H1 (cell line): ENCODE results near the gene ACSF3. TPM values are rescaled to one million over a fixed set of nuclear protein-coding genes. Genes with fewer than 3 reads are reported as not detected.

Experiments used
- BRCA1 ChIP-seq: IDR thresholded peaks from 2 replicates; pipeline ENCODE4 v1.6.1; 2012; ENCODE audit warnings: low read depth, low read length, improper control_type of control experiment
- RFX5 ChIP-seq: IDR thresholded peaks from 2 replicates; pipeline ENCODE4 v1.6.1; 2011; ENCODE audit warnings: low read depth, low read length, improper control_type of control experiment, borderline replicate concordance
- SIX5 ChIP-seq: IDR thresholded peaks from 2 replicates; pipeline ENCODE4 v1.6.1; 2011; ENCODE audit warnings: mild to moderate bottlenecking, low read depth, low read length
- SP4 ChIP-seq: IDR thresholded peaks from 2 replicates; pipeline ENCODE4 v1.6.1; 2012; ENCODE audit warnings: low read length, inconsistent platforms
- TCF12 ChIP-seq: IDR thresholded peaks from 2 replicates; pipeline ENCODE4 v1.6.1; 2011; ENCODE audit warnings: low read depth, mild to moderate bottlenecking, low read length
- YY1 ChIP-seq: IDR thresholded peaks from 2 replicates; pipeline ENCODE4 v1.6.1; 2011; ENCODE audit warnings: low read depth, mild to moderate bottlenecking, low read length
- polyA plus RNA-seq, 7 experiments: library from polyadenylated mRNA; depleted of rRNA in 3 of 7; stranded (reverse) in 5 of 7; unstranded in 2 of 7; fragments of >200 nt in 5 of 7; fragments of 200-250 nt in 2 of 7; gene quantifications; 1 replicate in 5 of 7; 2 replicates in 1 of 7; 4 replicates in 1 of 7; pipeline versions ENCODE4 v1.2.1 to v1.2.3, GENCODE V29; 2011 to 2013; ENCODE audit warnings: missing spikeins in 2 of 7, mixed read lengths in 2 of 7
- total RNA-seq: library from RNA; stranded (reverse); fragmentation: NEBNext Ultra II Directional; extraction: Animal tissue kit (Norgen Biotek cat#: 25700); gene quantifications from 2 replicates; pipeline ENCODE4 v1.2.1, GENCODE V29; 2021
- TF ChIP-seq, protein P1 (sequence below): fragments of 300-600 bp; sonication (generic); IDR thresholded peaks from 2 replicates; pipeline ENCODE4 v1.7.1; 2012; ENCODE audit warnings: low read length, moderate library complexity, mild to moderate bottlenecking, inconsistent platforms; ENCODE audit not compliant: insufficient replicate concordance
- TF ChIP-seq, protein P2 (sequence below): IDR thresholded peaks from 2 replicates; pipeline ENCODE4 v1.6.1; 2011; ENCODE audit warnings: low read length, improper control_type of control experiment

The ACSF3 gene
- total and polyA plus RNA-seq, 2 of the 8 experiments (the other 6 are each of a cell fraction or from before 2014, with no cell fraction given), result 15.6 to 22.9 TPM

GRCh38 chr16:89144681-89145080, 51.0 kb downstream of the ACSF3 start (continued):
- TF ChIP-seq, protein P1, sequence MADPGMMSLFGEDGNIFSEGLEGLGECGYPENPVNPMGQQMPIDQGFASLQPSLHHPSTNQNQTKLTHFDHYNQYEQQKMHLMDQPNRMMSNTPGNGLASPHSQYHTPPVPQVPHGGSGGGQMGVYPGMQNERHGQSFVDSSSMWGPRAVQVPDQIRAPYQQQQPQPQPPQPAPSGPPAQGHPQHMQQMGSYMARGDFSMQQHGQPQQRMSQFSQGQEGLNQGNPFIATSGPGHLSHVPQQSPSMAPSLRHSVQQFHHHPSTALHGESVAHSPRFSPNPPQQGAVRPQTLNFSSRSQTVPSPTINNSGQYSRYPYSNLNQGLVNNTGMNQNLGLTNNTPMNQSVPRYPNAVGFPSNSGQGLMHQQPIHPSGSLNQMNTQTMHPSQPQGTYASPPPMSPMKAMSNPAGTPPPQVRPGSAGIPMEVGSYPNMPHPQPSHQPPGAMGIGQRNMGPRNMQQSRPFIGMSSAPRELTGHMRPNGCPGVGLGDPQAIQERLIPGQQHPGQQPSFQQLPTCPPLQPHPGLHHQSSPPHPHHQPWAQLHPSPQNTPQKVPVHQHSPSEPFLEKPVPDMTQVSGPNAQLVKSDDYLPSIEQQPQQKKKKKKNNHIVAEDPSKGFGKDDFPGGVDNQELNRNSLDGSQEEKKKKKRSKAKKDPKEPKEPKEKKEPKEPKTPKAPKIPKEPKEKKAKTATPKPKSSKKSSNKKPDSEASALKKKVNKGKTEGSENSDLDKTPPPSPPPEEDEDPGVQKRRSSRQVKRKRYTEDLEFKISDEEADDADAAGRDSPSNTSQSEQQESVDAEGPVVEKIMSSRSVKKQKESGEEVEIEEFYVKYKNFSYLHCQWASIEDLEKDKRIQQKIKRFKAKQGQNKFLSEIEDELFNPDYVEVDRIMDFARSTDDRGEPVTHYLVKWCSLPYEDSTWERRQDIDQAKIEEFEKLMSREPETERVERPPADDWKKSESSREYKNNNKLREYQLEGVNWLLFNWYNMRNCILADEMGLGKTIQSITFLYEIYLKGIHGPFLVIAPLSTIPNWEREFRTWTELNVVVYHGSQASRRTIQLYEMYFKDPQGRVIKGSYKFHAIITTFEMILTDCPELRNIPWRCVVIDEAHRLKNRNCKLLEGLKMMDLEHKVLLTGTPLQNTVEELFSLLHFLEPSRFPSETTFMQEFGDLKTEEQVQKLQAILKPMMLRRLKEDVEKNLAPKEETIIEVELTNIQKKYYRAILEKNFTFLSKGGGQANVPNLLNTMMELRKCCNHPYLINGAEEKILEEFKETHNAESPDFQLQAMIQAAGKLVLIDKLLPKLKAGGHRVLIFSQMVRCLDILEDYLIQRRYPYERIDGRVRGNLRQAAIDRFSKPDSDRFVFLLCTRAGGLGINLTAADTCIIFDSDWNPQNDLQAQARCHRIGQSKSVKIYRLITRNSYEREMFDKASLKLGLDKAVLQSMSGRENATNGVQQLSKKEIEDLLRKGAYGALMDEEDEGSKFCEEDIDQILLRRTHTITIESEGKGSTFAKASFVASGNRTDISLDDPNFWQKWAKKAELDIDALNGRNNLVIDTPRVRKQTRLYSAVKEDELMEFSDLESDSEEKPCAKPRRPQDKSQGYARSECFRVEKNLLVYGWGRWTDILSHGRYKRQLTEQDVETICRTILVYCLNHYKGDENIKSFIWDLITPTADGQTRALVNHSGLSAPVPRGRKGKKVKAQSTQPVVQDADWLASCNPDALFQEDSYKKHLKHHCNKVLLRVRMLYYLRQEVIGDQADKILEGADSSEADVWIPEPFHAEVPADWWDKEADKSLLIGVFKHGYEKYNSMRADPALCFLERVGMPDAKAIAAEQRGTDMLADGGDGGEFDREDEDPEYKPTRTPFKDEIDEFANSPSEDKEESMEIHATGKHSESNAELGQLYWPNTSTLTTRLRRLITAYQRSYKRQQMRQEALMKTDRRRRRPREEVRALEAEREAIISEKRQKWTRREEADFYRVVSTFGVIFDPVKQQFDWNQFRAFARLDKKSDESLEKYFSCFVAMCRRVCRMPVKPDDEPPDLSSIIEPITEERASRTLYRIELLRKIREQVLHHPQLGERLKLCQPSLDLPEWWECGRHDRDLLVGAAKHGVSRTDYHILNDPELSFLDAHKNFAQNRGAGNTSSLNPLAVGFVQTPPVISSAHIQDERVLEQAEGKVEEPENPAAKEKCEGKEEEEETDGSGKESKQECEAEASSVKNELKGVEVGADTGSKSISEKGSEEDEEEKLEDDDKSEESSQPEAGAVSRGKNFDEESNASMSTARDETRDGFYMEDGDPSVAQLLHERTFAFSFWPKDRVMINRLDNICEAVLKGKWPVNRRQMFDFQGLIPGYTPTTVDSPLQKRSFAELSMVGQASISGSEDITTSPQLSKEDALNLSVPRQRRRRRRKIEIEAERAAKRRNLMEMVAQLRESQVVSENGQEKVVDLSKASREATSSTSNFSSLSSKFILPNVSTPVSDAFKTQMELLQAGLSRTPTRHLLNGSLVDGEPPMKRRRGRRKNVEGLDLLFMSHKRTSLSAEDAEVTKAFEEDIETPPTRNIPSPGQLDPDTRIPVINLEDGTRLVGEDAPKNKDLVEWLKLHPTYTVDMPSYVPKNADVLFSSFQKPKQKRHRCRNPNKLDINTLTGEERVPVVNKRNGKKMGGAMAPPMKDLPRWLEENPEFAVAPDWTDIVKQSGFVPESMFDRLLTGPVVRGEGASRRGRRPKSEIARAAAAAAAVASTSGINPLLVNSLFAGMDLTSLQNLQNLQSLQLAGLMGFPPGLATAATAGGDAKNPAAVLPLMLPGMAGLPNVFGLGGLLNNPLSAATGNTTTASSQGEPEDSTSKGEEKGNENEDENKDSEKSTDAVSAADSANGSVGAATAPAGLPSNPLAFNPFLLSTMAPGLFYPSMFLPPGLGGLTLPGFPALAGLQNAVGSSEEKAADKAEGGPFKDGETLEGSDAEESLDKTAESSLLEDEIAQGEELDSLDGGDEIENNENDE, result no peak
- TF ChIP-seq TCF12 (no peak), SP4 (no peak), BRCA1 (no peak), RFX5 (no peak), SIX5 (no peak), YY1 (no peak)
- TF ChIP-seq, protein P2, sequence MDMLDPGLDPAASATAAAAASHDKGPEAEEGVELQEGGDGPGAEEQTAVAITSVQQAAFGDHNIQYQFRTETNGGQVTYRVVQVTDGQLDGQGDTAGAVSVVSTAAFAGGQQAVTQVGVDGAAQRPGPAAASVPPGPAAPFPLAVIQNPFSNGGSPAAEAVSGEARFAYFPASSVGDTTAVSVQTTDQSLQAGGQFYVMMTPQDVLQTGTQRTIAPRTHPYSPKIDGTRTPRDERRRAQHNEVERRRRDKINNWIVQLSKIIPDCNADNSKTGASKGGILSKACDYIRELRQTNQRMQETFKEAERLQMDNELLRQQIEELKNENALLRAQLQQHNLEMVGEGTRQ, result no peak
